Karpas-422 (cell line): ENCODE results near the gene ZG16B. TPM values are rescaled to one million over a fixed set of nuclear protein-coding genes. Genes with fewer than 3 reads are reported as not detected.

ENCODE experiments used
- DNase-seq: peaks from one replicate; pipeline ENCODE4 v3.0.0-alpha.2; 2015
- H2AFZ ChIP-seq: fragments of 200-600 bp; sonication (generic); 2 replicates; pipeline ENCODE4 v1.6.1; 2014; ENCODE audit warnings: antibody characterized with exemption, low read length, mixed read lengths
- H3K27ac ChIP-seq: fragments of 200-600 bp; sonication (generic); 2 replicates; pipeline ENCODE4 v1.5.1; 2014; ENCODE audit warnings: mild to moderate bottlenecking, low read length, moderate library complexity
- H3K27me3 ChIP-seq: fragments of 200-600 bp; sonication (generic); 2 replicates; pipeline ENCODE4 v1.6.1; 2014; ENCODE audit warnings: low read length, mixed read lengths
- H3K36me3 ChIP-seq: fragments of 200-600 bp; sonication (generic); 2 replicates; pipeline ENCODE4 v1.6.1; 2014; ENCODE audit warnings: low read length, mixed read lengths; ENCODE audit not compliant: insufficient read depth
- H3K4me1 ChIP-seq: fragments of 200-600 bp; sonication (generic); 2 replicates; pipeline ENCODE4 v1.6.1; 2014; ENCODE audit warnings: mild to moderate bottlenecking, low read length, mixed read lengths
- H3K4me2 ChIP-seq: fragments of 200-600 bp; sonication (generic); 2 replicates; pipeline ENCODE4 v1.6.1; 2014; ENCODE audit warnings: low read length, low read depth, mild to moderate bottlenecking; ENCODE audit not compliant: poor library complexity, severe bottlenecking
- H3K4me3 ChIP-seq: fragments of 200-600 bp; sonication (generic); 2 replicates; pipeline ENCODE4 v1.5.1; 2014; ENCODE audit warnings: mild to moderate bottlenecking, antibody characterized with exemption, low read length, mixed read lengths
- H3K79me2 ChIP-seq: fragments of 200-600 bp; sonication (generic); 2 replicates; pipeline ENCODE4 v1.6.1; 2014; ENCODE audit warnings: mild to moderate bottlenecking, low read length, mixed read lengths
- H3K9ac ChIP-seq: fragments of 200-600 bp; sonication (generic); 2 replicates; pipeline ENCODE4 v1.6.0; 2014; ENCODE audit warnings: low read length
- H3K9me2 ChIP-seq: fragments of 200-600 bp; sonication (generic), shearing (Covaris generic); replicated peaks from 2 replicates; pipeline ENCODE4 v1.6.0; 2014; ENCODE audit warnings: mild to moderate bottlenecking, low read length, moderate library complexity; ENCODE audit not compliant: insufficient read depth
- H3K9me3 ChIP-seq: fragments of 300-700, 200-600 bp; sonication (generic); 2 replicates; pipeline ENCODE4 v1.6.1; 2014; ENCODE audit warnings: low read length, mixed read lengths
- H4K20me1 ChIP-seq: fragments of 200-600 bp; sonication (generic); 2 replicates; pipeline ENCODE4 v1.6.1; 2014; ENCODE audit warnings: mild to moderate bottlenecking, antibody characterized with exemption, low read length, low read depth; ENCODE audit not compliant: insufficient read depth
- total RNA-seq: library from RNA; depleted of rRNA; stranded (reverse); fragments of >200 nt; shearing (Covaris generic); gene quantifications from 2 replicates; pipeline ENCODE4 v1.2.3, GENCODE V29; 2014; ENCODE audit warnings: low replicate concordance

Gene ZG16B
- total RNA-seq, 1 experiment from 2014 or later, result not detected

- Histone ChIP-seq H3K27me3 (no peaks in the 10 kb centered on the region), H3K9ac (no peak overlapping the region), H3K4me3 (no peak overlapping the region), H3K4me2 (no peak overlapping the region), H3K27ac (no peak overlapping the region), H3K9me2 (no peaks in the 10 kb centered on the region), H2AFZ (no peak overlapping the region), H3K79me2 (no peaks in the 10 kb centered on the region), H3K4me1 (no peaks in the 10 kb centered on the region), H3K9me3 (no peaks in the 10 kb centered on the region), H3K36me3 (no peaks in the 10 kb centered on the region), H4K20me1 (no peaks in the 10 kb centered on the region)
- DNase-seq, result no peak
These were observed 30.3 kb upstream of the ZG16B start for GRCh38 chr16:2799859-2800226.

DNA sequence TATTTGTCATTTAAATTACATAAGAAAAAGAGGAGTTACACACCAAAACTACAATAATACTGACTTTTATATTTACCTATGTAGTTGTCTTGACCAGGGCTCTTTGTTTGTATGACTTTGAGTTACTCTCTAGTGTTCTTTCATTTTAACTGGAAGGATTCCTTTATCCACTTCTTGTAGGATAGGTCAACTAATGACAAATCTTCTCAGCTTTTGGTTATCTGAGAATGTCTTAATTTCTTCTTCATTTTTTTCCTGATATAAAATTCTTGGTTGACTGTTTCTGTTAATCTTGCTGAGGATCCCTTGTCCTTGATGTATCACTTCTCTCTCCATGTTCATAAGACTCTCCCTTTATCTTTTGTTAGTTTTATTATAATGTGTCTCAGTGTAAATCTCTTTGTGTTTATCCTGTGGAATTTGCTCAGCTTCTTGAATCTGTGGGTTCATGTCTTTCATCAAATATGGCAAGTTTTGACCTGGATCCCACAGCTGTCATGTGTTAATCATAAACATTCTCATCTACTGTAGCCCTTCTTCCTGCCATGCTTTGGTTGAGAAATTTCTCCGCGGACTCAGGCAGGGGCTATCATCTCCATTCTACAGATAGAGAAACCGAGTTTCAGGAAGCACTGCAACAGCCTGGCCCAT, 26.4 kb upstream of the ZG16B start:
- Histone ChIP-seq H3K79me2 (no peaks in the 10 kb centered on the region), H3K4me2 (no peak overlapping the region), H3K9ac (no peak overlapping the region), H4K20me1 (no peaks in the 10 kb centered on the region), H3K4me3 (no peak overlapping the region), H3K4me1 (no peaks in the 10 kb centered on the region), H3K9me3 (no peaks in the 10 kb centered on the region), H3K27ac (no peak overlapping the region), H3K9me2 (no peaks in the 10 kb centered on the region), H2AFZ (no peak overlapping the region), H3K36me3 (no peaks in the 10 kb centered on the region), H3K27me3 (no peaks in the 10 kb centered on the region)
- no peak for DNase-seq

GRCh38 chr16:2804728-2805127, 25.4 kb upstream of the ZG16B start:
- Histone ChIP-seq H3K79me2 (no peaks in the 10 kb centered on the region), H3K4me3 (no peak overlapping the region), H3K4me2 (no peak overlapping the region), H3K27ac (no peak overlapping the region), H2AFZ (no peak overlapping the region), H3K4me1 (no peaks in the 10 kb centered on the region), H3K36me3 (no peaks in the 10 kb centered on the region), H3K9ac (no peak overlapping the region), H3K9me2 (no peaks in the 10 kb centered on the region), H3K27me3 (no peaks in the 10 kb centered on the region), H3K9me3 (no peaks in the 10 kb centered on the region), H4K20me1 (no peaks in the 10 kb centered on the region)
- DNase-seq, result no peak

GRCh38 chr16:2806286-2806685, 23.8 kb upstream of the ZG16B start:
- no peak overlapping the region for H3K9ac ChIP-seq
- no peak overlapping the region for H3K4me3 ChIP-seq
- H3K9me2 ChIP-seq, result no peaks in the 10 kb centered on the region
- no peak overlapping the region for H3K4me2 ChIP-seq
- H3K36me3 ChIP-seq, result no peaks in the 10 kb centered on the region
- no peaks in the 10 kb centered on the region for H3K9me3 ChIP-seq
- no peak overlapping the region for H3K27ac ChIP-seq
- DNase-seq, result no peak
- no peaks in the 10 kb centered on the region for H3K27me3 ChIP-seq
- H3K79me2 ChIP-seq, result no peaks in the 10 kb centered on the region
- H2AFZ ChIP-seq, result no peak overlapping the region
- no peaks in the 10 kb centered on the region for H4K20me1 ChIP-seq
- H3K4me1 ChIP-seq, result no peaks in the 10 kb centered on the region

DNA sequence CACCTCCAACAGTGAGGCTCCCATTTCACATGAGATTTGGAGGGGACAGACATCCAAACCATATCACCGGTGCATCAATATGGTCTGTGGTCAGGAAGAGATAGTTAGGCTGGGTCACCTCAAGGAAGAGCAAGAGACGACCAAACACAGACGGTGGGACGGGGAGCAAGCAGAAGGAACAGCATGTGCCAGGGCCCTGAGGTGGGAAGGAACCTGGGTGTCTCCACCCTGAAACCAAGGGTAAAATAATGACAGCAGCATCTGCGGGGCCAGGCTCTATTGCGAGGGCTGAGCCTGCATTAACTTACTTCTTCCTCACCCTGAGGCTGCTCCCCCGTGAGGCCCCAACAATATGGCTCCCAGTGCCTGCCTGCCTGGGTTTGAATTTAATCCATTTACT, 21.9 kb upstream of the ZG16B start:
- H3K4me2 ChIP-seq, result no peak overlapping the region
- H3K4me3 ChIP-seq, result no peak overlapping the region
- DNase-seq, result no peak
- no peaks in the 10 kb centered on the region for H4K20me1 ChIP-seq
- no peak overlapping the region for H2AFZ ChIP-seq
- no peaks in the 10 kb centered on the region for H3K27me3 ChIP-seq
- no peaks in the 10 kb centered on the region for H3K9me3 ChIP-seq
- H3K9me2 ChIP-seq, result no peaks in the 10 kb centered on the region
- H3K9ac ChIP-seq, result no peak overlapping the region
- H3K4me1 ChIP-seq, result no peaks in the 10 kb centered on the region
- no peak overlapping the region for H3K27ac ChIP-seq
- no peaks in the 10 kb centered on the region for H3K36me3 ChIP-seq
- H3K79me2 ChIP-seq, result no peaks in the 10 kb centered on the region

GRCh38 chr16:2809149-2809760, 20.8 kb upstream of the ZG16B start:
- Histone ChIP-seq H2AFZ (no peak overlapping the region), H3K27me3 (no peaks in the 10 kb centered on the region), H3K36me3 (no peaks in the 10 kb centered on the region), H3K9me2 (no peaks in the 10 kb centered on the region), H3K27ac (no peak overlapping the region), H4K20me1 (no peaks in the 10 kb centered on the region), H3K4me3 (no peak overlapping the region), H3K9me3 (no peaks in the 10 kb centered on the region), H3K9ac (no peak overlapping the region), H3K79me2 (no peaks in the 10 kb centered on the region), H3K4me2 (no peak overlapping the region), H3K4me1 (no peaks in the 10 kb centered on the region)
- DNase-seq, result no peak

GRCh38 chr16:2810651-2811050, 19.5 kb upstream of the ZG16B start:
- no peak overlapping the region for H3K27ac ChIP-seq
- no peak overlapping the region for H3K4me3 ChIP-seq
- H3K9ac ChIP-seq, result no peak overlapping the region
- H2AFZ ChIP-seq, result no peak overlapping the region
- no peak overlapping the region for H3K4me2 ChIP-seq
- H4K20me1 ChIP-seq, result no peaks in the 10 kb centered on the region
- no peaks in the 10 kb centered on the region for H3K9me3 ChIP-seq
- no peaks in the 10 kb centered on the region for H3K4me1 ChIP-seq
- no peak for DNase-seq
- no peaks in the 10 kb centered on the region for H3K36me3 ChIP-seq
- no peaks in the 10 kb centered on the region for H3K9me2 ChIP-seq
- no peaks in the 10 kb centered on the region for H3K79me2 ChIP-seq
- no peaks in the 10 kb centered on the region for H3K27me3 ChIP-seq

GRCh38 chr16:2811703-2812471, 18.2 kb upstream of the ZG16B start:
- Histone ChIP-seq H3K27ac (no peak overlapping the region), H3K79me2 (no peaks in the 10 kb centered on the region), H3K4me1 (no peaks in the 10 kb centered on the region), H3K9me3 (no peaks in the 10 kb centered on the region), H3K27me3 (no peaks in the 10 kb centered on the region), H3K4me3 (no peak overlapping the region), H3K9ac (no peak overlapping the region), H4K20me1 (no peaks in the 10 kb centered on the region), H2AFZ (no peak overlapping the region), H3K36me3 (no peaks in the 10 kb centered on the region), H3K9me2 (no peaks in the 10 kb centered on the region), H3K4me2 (no peak overlapping the region)
- no peak for DNase-seq
